Activated effector memory CD4-positive, alpha-beta T cell treated with Interleukin-2 at 50 U/mL for 16 hours (primary cell): ENCODE data around the gene TXNRD2.
"Not testable (repeated sequence)": the region's sequence is repeated elsewhere in the genome, so short reads cannot be mapped to it uniquely, and the experiment has no call there.

Source experiments
- DNase-seq: peaks from one replicate; pipeline ENCODE4 v3.0.0-alpha.2; 2020

Gene TXNRD2

GRCh38 chr22:19918332-19919106 is 23.1 kb downstream of the TXNRD2 start:
- DNase-seq: no peak

DNA sequence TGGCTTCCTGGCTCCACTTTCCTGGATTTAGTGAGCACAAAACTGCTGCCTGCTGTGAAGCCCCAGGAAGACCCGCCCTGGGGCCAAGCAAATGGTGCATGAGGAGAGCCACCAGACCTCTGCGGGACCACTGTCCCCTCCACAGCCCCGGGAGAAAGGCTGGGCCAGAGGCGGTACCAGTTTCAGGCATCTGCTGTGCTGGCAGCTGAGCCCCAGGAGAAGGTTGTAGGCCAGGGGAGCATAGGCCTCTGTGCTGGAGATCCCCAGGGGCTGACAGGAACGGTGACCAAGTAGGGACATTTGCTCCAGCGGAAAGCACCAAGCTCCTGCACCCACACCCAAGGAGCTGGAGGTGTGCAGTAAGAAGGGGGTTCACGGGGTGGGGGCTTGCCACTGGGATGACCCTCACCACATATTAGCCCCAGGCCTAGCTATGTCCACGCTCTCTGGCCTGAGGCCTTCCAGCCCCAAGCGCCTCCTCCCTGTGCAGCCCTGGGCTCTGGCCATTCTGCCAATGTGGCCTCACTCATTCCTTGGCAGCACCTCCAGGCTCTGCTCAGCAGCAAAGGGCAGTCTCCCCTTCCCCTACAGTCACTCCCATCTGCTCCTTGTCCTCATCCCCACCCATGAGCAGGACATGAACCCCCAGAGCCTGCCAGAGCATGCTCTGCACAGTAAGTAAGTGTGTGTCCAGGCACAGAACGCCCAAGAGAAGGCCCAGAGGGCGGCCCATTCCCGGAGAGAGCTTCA is 24.1 kb downstream of the TXNRD2 start:
- DNase-seq: no peak

- no peak for DNase-seq
Measured at GRCh38 chr22:19916941-19917340, 24.7 kb downstream of the TXNRD2 start.

DNA sequence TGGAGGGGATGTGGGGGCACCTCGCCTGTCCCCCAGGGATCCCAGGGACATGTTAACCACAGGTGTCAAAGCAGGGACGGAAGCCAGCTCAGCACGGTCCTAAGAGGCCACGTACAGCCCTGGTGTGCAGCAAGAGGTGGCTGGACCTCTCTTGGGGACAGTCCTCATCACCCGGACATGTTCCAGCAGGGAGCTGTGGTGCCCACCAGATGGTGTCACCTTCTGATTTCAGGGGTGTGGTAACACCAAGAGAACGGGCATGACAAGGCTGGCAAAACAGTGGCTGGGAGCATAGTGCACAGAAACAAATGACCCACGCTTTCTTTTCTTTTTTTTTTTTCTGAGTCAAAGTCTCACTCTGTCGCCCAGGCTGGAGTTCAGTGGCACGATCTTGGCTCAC is 25.6 kb downstream of the TXNRD2 start:
- no peak for DNase-seq

DNA sequence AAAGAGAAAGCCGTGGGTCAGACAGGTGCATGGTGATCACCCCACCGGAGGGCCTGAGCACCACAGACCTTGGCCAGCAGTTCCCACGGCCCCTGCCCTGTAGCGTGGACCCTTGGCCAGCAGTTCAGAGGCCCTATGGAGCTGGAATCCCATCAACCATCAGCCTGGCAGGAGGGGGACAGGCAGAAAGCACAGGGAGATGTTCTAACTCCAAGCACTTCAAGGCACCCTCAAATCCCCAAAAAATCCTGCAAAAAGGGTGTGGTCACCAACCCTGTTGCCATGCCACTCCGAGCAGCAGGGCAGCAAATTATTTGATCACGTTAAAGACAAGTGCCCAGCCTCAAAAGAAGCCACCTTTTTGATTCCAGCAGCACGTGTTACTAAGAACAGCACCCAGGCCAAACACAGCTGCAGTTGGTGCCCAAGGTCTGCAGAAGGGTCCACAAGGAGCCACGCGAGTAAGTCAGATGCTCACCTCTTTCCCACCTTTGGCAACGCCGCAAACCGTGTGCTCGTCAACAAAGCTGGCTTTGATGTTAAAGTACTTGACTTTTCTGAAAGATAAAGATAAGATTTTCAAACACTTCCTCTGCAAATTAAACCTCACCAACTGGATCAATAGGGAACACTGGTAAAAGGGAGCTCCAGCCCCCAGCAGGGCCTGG is 26.2 kb downstream of the TXNRD2 start:
- DNase-seq: no peak

- DNase-seq: no peak
Measured at GRCh38 chr22:19914201-19914943, 27.2 kb downstream of the TXNRD2 start.

- DNase-seq: no peak
Measured at GRCh38 chr22:19913337-19913936, 28.2 kb downstream of the TXNRD2 start.

DNA sequence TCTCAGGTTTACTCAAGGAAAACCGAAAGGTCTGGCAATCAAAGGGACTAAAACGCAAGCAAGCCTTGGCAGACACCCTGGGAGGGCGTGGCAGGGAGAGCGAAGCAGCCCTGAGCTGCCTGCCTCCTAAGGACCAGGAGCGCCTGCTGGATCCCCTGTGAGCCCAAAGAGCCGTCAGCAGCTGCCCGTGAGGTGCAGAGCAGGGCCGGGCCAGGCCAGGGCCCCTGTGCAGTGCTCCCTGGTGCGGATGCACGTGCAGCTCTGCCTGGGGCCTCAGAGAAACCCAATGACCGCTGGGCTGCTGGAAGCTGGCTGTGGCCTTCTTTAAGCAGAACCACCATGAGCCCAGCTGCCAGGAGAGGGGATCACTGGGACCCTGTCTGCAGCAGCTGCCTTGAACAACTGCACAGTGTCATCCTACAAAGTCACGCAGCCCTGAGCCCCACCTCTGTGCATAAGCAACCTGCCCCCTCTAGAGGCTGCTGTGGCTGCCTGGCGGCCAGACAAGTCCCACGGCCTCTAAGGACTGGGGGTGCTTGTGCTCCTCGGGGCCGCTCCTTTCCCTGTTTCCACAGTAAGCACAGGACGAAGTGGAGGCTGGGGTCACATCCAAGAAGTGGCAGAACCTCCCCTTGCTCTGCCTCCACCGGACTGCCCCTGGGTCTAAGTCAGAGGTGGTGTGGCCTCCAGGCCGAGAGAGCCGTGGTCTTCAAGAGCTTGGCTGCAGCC is 29.2 kb downstream of the TXNRD2 start:
- no peak for DNase-seq

GRCh38 chr22:19911540-19912270 is 29.9 kb downstream of the TXNRD2 start:
- DNase-seq: no peak

DNA sequence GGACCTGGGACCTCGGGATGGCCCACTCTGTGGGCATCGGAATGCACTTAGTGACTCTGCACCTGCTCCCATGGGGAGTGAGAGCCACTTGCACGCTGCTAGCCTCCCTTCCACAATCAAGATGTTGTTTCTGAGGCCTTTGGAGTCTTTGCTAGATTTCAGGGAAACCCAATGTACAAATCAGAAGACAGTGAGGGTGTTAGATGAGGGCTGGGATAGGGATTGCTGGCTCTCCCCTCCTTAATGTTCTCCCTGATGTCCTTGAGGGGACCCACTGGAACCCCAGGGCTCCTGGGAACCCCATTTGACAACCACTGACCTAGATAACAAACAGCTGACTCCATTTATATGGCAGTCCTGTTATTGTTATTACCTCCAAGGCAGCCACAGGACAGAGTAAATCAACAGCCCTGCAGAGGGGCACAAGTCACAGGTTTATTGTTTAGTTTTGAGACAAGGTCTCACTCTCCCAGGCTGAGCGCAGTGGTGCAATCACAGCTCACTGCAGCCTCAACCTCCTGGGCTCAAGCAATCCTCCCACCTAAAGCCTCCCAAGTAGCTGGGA is 31.4 kb downstream of the TXNRD2 start:
- DNase-seq: no peak

DNA sequence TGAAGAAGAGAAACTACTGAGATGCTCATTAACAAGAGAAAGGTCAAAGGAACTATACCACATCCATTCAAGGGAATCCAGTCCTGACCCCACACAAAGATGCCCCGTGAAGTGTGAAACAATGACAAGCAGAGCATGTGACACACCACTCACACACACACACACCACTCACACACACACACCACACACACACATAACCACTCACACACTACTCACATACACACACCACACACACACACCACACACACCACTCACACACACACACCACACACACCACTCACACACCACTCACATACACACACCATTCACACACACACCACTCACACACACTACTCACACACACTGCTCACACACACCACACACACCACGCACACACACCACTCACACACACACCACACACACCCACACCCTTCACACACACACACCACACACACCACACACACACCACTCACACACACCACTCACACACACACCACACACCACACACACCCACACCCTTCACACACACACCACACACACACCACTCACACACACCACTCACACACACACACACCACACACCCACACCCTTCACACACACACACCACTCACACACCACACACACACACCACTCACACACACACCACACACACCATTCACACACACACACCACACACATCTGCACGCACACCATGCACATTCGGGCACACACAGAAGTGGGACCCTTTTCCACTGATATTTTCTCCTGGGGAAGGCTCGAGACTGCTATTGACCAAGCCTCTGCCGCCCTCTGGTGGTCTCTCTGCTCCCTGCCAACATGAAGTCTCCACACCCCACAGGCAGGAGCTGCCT is 32.1 kb downstream of the TXNRD2 start:
- peak; percentile 70 for DNase-seq

GRCh38 chr22:19907902-19908301 is 33.7 kb downstream of the TXNRD2 start:
- not testable (repeated sequence) for DNase-seq

DNA sequence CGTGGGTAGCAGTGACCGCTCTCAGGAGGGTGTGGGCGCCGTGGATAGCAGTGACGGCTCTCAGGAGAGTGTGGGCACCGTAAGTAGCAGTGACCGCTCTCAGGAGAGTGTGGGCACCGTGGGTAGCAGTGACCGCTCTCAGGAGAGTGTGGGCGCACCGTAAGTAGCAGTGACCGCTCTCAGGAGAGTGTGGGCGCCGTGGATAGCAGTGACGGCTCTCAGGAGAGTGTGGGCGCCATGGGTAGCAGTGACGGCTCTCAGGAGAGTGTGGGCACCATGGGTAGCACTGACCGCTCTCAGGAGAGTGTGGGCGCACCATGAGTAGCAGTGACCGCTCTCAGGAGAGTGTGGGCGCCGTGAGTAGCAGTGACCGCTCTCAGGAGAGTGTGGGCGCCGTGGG is 34.8 kb downstream of the TXNRD2 start:
- not testable (repeated sequence) for DNase-seq

- DNase-seq: no peak
Measured at GRCh38 chr22:19905347-19906276, 36.0 kb downstream of the TXNRD2 start.

DNA sequence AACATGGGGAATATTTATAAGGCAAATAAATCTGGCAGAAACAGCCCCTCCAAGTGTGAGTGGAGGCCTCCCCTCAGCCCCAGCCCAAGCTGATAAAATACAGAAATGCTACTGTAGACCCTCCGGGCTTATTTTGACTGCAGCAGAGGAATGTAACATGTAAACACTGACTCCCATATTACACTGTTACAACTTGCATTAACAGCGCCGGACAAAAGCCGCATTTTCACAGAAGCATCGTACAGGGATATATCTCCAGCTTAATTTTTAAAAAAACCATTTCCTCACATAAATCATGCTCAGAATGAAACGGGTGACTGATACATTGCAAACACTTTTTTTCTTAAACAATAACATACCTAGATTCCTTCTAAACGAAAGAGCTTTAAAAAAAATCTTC is 36.7 kb downstream of the TXNRD2 start:
- DNase-seq: no peak

DNA sequence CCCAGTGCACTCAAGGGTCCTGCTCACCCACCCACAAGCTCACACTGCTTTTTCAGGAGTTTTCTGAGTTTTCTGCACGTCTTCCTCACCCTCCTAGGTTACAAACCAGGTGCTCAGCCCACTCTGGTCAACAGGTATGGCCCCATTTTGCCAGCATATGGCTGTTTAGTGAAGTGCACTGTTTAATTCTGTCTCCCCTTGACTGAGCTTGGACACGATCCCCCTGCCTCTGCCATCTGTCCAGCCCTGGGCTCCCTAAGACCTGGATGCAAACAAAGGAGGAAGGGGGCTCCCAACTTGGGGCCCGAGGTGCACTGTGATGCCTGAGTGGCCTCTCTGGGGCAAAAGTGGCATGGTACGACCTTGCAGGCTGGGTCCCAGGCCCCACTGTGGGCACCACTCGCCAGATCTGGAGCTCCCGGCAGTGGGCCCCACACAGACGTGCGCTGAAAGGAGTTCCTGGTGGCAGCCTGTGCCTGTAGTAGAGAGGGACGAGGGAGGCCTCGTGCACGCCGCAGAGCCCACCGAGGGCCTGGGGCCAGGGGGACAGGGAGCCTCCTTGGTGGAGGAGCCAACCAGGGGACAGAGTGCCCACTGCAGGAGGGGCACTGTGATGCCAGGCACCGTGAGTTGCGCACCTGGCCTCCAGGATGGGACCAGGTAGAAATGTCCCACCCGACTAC is 37.3 kb downstream of the TXNRD2 start:
- DNase-seq: no peak

DNA sequence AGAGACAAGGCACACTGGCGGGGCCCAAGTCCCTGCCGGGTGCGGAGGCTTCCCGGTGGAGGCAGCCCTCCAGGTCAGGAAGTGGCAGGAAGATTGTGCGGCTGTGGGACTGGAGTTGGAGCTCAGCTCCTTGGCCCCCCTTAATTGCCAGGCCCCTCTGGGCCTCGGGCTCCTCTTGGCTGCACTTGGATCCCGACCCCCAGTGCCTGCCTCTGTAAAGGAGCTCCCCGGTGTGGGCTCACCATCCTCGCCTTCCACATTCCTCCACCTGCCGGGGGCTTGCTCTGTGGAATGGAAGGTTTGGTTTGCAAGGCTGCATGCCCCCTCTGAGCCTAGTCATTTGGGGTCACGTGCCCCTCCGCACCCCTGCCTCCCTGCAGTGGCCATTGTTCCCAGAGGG is 38.1 kb downstream of the TXNRD2 start:
- no peak for DNase-seq

DNA sequence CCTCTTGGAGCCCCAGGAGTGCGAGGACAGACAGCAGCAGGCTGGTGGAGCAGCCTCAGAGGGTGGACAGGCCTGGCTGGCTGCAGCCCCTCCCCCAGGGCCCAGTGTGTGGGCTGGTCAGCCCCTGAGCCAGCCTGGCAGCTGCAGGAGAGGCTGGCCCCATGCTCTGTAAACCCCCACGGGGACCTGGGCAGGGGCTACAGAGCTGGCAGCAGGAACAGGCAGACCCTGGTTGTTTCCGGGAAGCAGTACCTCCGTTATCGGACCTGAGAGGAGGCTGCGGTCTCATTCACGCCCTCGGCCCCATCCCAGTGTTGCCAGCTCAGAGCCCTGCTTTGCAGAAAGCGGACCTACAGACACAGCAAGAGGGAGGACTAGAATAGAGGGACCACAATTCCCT is 38.6 kb downstream of the TXNRD2 start:
- DNase-seq: no peak
